Heart left ventricle (tissue), 16 donors: ENCODE data around the gene ST6GAL2. TPM values are rescaled to one million over a fixed set of nuclear protein-coding genes. Genes with fewer than 3 reads are reported as not detected.
A peak's percentile ranks its signal among the peaks of the same experiment; 100 is the strongest.

Source experiments
- ATAC-seq, 4 donors: fragments of 200-7000 bp; cut with Tn5 transposase; one replicate each; pipeline ENCODE4 v1.9.1; 2020 to 2022; ENCODE audit warnings: moderate library complexity in 4 of 4, mild to moderate bottlenecking in 3 of 4, moderate number of reproducible peaks in 1 of 4
- DNase-seq, 5 donors: peaks; one replicate each; pipeline ENCODE4 v3.0.0-alpha.2; 2020
- H3K27ac ChIP-seq, 12 donors: fragments of 200-600 bp; sonication (generic) in 4 of 12; one replicate each; pipeline versions ENCODE4 v1.5.0 to v1.8.0; 2016 to 2022; ENCODE audit warnings: mild to moderate bottlenecking in 2 of 12
- H3K27me3 ChIP-seq, 9 donors: fragments of 200-600 bp; sonication (generic) in 2 of 9; one replicate each; pipeline versions ENCODE4 v1.5.1 to v1.8.0; 2016 to 2022; ENCODE audit warnings: mild to moderate bottlenecking in 3 of 9
- H3K36me3 ChIP-seq, 9 donors: fragments of 200-600 bp; sonication (generic) in 2 of 9; one replicate each; pipeline versions ENCODE4 v1.5.0 to v1.8.0; 2018 to 2022; ENCODE audit warnings: mild to moderate bottlenecking in 2 of 9
- H3K4me1 ChIP-seq, 12 donors: fragments of 200-600 bp; sonication (generic) in 4 of 12; one replicate each; pipeline versions ENCODE4 v1.5.0 to v1.8.0; 2016 to 2022; ENCODE audit warnings: mild to moderate bottlenecking in 3 of 12
- H3K4me3 ChIP-seq, 12 donors: fragments of 200-600 bp; sonication (generic) in 4 of 12; one replicate each; pipeline versions ENCODE4 v1.5.0 to v1.8.0; 2017 to 2022; ENCODE audit warnings: mild to moderate bottlenecking in 9 of 12, moderate library complexity in 4 of 12
- H3K9me3 ChIP-seq, 12 donors: fragments of 200-600 bp; sonication (generic) in 4 of 12; one replicate each; pipeline versions ENCODE4 v1.5.0 to v1.8.0; 2016 to 2022; ENCODE audit warnings: mild to moderate bottlenecking in 1 of 12
- CTCF ChIP-seq, 12 donors: fragments of 200-600 bp; sonication (generic) in 4 of 12; IDR thresholded peaks; one replicate each; pipeline versions ENCODE4 v1.5.0 to v1.8.0; 2018 to 2022; ENCODE audit warnings: antibody characterized with exemption in 12 of 12, mild to moderate bottlenecking in 5 of 12
- POLR2A ChIP-seq, 2 donors: fragments of 450-650 bp; IDR thresholded peaks; one replicate each; pipeline ENCODE4 v1.6.1; 2017; ENCODE audit warnings: antibody characterized with exemption in 2 of 2, mild to moderate bottlenecking in 2 of 2, moderate library complexity in 2 of 2
- WGBS, 4 donors: extraction: QIAGEN DNeasy Blood & Tissue Kit in 2 of 4; methylation state at CpG; one replicate each; pipeline versions ENCODE4 v1.1.5 to v1.1.7; 2013 to 2018; 5-methylcytosine and 5-hydroxymethylcytosine counted together
- intact Hi-C, 10 donors: fragments of 100-400 bp; cut with DNase I; formaldehyde crosslinking; loops; one replicate each; pipeline versions ENCODE4 v1.11.1 to v1.14.2; 2022
- polyA plus RNA-seq, 2 donors: library from polyadenylated mRNA; stranded (reverse); fragments of 200-250 nt; gene quantifications; one replicate each; pipeline ENCODE4 v1.2.3, GENCODE V29; 2013
- total RNA-seq, 9 donors: library from RNA; depleted of rRNA in 2 of 9; stranded (reverse); fragments of >200 nt in 2 of 9; fragmentation: NEBNext Ultra II Directional in 3 of 9; extraction: Animal tissue kit (Norgen Biotek cat#: 25700) in 3 of 9; gene quantifications; one replicate each; pipeline versions ENCODE4 v1.1.0 to v1.2.4, GENCODE V29; 2016 to 2023
- donor health status: ischemic (EF 13 %, LVEDD 7.1; RV severe dilation, severe dysfunction).
- donor health status: healthy with polysubstance abuse.
- donor health status: DM: no; HTN: yes; CAD: no.
- donor health status: DM: no; HTN: no; CAD: no.
- donor health status: ischemic (EF 25% LVEDD 6.9; RV normal size, moderate dysfunction).
- donor health status: ischemic (EF 25% LVEDD 5.7; RV mildly dilated, moderate dysfunction).
- donor health status: healthy.
- donor health status: DM: yes; HTN: yes; CAD: no.
- donor health status: ischemic (EF 35%, LVEDD 5.7; RV mildly dilated, moderate dysfunction).
- donor health status: nonischemic (EF 11% LVEDD 7.7; RV severe dilation, severe dysfunction).
- donor health status: DM: yes; HTN: yes; CAD: no.
- donor health status: PGD.
- donor health status: ischemic (EF 29% LVEDD 5.4; RV normal size, mild dysfunction).
- donor health status: nonischemic (EF 23%, LVEDD 6.1; RV moderate dilation, normal function).

The ST6GAL2 gene
- total and polyA plus RNA-seq, 11 donors = 0.08 to 1.1 (median 0.57) TPM; not detected in 1

GRCh38 chr2:106853631-106854030 is 32.3 kb downstream of the ST6GAL2 start:
- intact Hi-C loops = no loop called here
- no peak for DNase-seq

DNA sequence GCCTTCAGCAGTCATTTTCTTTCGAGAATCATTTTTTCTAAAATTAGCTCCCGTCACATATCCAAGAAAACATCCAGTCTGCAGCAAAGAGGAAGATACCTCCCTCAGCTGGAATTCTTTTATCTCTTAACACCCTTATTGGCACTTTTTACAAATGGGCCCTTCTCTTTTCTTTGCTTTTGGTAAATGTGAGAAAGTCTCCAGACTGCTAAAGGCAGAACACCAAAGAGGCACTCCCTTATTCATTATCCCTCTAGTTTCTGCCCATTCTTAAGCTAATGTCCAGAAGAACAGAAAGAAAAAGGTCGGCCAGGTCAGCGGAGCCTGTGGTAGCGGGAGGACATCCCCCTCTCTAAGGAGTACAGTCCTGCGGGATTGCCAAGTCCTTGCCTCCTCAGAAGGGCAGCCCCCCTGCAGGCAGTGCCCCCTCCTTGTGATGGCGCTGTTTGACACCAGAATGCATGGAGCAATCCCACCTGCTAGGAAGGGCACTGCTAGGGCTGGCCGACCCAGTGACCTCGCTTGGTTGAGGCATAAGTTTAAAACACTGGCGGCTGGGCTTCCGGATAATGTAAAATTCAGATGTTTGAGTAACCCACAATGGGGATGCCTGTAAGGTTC is 34.0 kb downstream of the ST6GAL2 start:
- Histone ChIP-seq H3K9me3 (no peaks in the 10 kb centered on the region), H3K27me3 (no peaks in the 10 kb centered on the region), H3K27ac (no peak overlapping the region), H3K4me3 (no peak overlapping the region), H3K4me1 (peaks cover 0 to 27% (median 9%) of the 10 kb centered on the region in 12 donors), H3K36me3 (no peaks in the 10 kb centered on the region)
- TF ChIP-seq POLR2A (IDR thresholded peaks at IDR 0.05) (no peak), CTCF (IDR thresholded peaks at IDR 0.05) (no peak)
- intact Hi-C loops = no loop called here
- peak in 1 of 4 donors; percentile 39 for ATAC-seq
- no peak for DNase-seq
- WGBS, 4 donors = 70 to 77% (median 73%) methylated on average over 8 to 11 of the region's 11 CpGs

More at GRCh38 chr2:106853631-106854030, 32.3 kb downstream of the ST6GAL2 start:
- Histone ChIP-seq H3K4me1 (peaks cover 0 to 21% (median 9%) of the 10 kb centered on the region in 12 donors), H3K36me3 (no peaks in the 10 kb centered on the region), H3K27me3 (no peaks in the 10 kb centered on the region), H3K27ac (no peak overlapping the region), H3K9me3 (peaks cover 0 to 8% (median under 1%) of the 10 kb centered on the region in 12 donors), H3K4me3 (no peak overlapping the region)
- WGBS, 4 donors = 70 to 94% (median 82%) methylated on average over 2 of the region's 2 CpGs
- no peak for ATAC-seq
- TF ChIP-seq POLR2A (IDR thresholded peaks at IDR 0.05) = no peak
- no peak for TF ChIP-seq CTCF (IDR thresholded peaks at IDR 0.05)

DNA sequence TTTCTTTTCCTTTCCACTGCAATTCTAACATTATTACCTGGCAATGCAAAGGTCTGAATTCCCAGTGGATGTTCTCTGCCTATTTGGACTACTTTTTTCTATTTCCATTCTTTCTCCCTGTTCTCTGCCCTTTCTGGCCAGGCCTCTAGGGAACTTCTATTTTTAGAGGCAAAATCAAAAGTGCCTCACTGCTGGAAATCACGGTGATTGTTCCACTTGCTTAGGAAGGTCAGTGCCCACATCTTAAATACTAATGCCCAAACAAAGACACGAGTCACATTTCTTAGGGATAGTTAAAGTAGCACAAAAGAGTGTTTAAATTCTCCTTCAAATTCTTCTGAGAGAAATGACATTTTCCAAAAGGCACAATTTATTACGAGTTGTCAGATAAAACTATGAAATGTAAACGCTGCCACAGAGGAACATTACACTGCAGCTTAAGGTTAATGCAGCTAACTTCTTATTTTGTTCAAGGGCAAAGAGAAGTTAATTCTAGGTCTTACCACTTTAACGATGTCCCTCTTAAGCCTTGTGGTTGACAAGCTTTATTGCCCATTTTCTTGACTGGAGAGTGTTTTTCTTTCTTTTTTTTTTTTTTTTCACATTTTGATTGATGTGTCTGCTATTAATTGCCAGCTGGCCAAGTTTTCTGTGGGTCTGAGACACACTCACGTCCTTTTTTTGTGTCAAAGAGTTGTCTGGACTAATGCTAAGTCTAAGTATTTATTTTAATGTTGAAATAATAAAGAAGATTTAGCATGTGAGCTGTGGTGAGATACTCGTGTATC is 34.7 kb downstream of the ST6GAL2 start:
- DNase-seq (no peak), ATAC-seq (peak in 2 of 4 donors; percentile 62 to 78)
- peaks cover 0 to 27% (median 9%) of the 10 kb centered on the region in 12 donors for H3K4me1 ChIP-seq
- no peaks in the 10 kb centered on the region for H3K36me3 ChIP-seq
- no peaks in the 10 kb centered on the region for H3K27me3 ChIP-seq
- no peak overlapping the region for H3K4me3 ChIP-seq
- no peak for TF ChIP-seq CTCF (IDR thresholded peaks at IDR 0.05)
- no peak for TF ChIP-seq POLR2A (IDR thresholded peaks at IDR 0.05)
- intact Hi-C loops = no loop called here
- H3K9me3 ChIP-seq = no peaks in the 10 kb centered on the region
- 24 to 43% (median 33%) methylated on average over 7 of the region's 7 CpGs for WGBS, 4 donors
- peak overlapping the region in 2 of 12 donors; percentile 11 to 19 for H3K27ac ChIP-seq

DNA sequence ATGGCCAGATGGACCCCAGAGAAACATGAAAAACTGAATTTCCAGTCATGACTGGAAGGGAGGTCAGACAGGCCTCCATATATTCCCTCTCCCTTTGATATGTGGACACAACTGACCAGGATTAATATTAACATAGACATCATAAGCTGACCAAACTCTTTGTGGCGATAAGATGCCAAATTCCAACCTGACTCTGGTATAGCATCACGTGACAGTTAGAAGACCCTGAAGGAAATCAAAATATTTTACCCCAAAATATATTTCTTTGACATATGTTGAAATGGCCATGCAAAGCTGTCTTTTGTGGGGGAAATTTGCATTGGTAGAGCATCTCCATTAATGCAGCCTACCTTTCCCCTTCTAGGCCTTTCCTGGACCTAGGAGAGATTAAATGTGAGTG is 36.7 kb downstream of the ST6GAL2 start:
- no peak for ATAC-seq
- Histone ChIP-seq H3K4me3 (no peak overlapping the region), H3K9me3 (no peaks in the 10 kb centered on the region), H3K36me3 (no peaks in the 10 kb centered on the region), H3K27ac (no peak overlapping the region), H3K27me3 (no peaks in the 10 kb centered on the region), H3K4me1 (peaks cover 0 to 27% (median 9%) of the 10 kb centered on the region in 12 donors)
- TF ChIP-seq CTCF (IDR thresholded peaks at IDR 0.05) (no peak), POLR2A (IDR thresholded peaks at IDR 0.05) (no peak)
- 81 to 98% (median 92%) methylated on average over 2 of the region's 2 CpGs for WGBS, 4 donors
- intact Hi-C loops = no loop called here
- DNase-seq = no peak
